NCI-H1694 (cell line): ENCODE data around the gene C11orf54.
"Not testable (repeated sequence)": the region's sequence is repeated elsewhere in the genome, so short reads cannot be mapped to it uniquely, and the experiment has no call there.

Experiments used
- DNase-seq: peaks from one replicate; lab custom pipeline; 2025; lab: John Stamatoyannopoulos, UW

C11orf54 gene

DNA sequence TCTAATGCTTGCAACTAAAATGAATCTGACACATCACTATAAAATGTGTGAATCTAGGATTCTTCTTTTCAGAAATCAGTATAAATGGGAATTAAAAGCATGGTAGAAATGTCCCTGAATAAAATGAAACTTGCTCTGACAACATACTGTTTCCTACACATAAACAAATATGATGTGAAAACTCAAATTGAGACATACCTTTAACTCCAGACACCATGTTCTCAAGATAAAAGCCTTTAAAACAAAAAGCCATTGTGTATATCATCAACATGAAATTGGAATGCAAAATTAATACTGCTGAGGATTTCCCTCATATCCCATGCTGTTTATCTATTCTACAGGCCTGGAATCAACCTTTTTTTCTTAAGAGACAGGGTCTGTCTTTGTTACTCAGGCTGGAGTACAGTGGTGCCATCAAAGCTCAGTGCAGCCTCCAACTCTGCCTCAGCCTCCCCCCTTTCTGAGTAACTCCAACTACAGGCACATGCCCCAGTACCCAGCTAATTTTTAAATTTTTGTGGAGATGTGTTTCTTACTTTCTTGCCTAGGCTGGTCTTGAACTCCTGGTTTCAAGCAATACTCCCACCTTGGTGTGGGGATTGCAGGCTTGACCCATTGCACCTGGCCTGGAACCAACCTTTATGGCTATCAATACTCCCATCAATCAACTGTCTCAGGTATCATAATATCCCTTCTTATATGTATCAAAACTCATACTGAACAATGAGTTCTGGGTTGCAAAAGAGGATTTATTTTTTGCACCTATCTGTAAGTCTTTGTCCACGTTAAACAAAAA lies 6.8 kb upstream of the C11orf54 start:
- no peak for DNase-seq

DNA sequence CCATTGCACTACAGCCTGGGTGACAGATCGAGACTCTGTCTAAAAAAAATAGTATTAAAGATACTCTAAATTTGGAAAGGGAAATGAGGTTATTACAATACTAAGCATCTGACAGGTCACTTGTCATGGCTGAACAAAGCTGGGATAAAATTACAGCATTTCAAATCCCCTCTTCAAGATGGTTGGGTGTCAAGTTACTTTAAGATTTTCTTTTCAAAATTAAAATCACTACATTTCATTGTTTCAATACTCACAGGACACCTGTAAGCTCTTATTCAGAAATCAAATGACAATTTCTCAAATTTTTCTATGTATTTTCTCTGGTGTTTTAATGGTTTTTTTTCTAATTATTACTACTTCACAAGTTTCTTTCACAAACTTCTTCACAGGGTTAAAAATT lies 5.8 kb upstream of the C11orf54 start:
- DNase-seq, result no peak

DNA sequence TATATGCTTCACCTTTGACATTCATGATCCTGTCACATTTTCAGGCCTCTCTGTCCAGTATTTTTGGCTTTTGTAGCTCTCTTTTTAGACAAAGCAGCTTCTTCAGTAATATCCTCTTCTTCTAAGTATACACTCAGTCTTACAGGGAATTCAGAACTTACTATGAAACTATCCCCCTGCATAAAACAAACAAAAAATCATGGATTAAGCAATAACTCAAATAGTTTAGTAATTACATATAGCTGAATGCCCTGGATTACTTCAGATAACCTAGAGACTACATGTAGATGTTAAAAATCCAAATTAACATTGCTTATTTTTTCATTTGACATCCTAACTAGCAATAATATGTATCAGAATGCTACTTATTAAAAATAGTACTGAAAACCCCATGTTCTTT lies 5.3 kb upstream of the C11orf54 start:
- DNase-seq, result no peak

DNA sequence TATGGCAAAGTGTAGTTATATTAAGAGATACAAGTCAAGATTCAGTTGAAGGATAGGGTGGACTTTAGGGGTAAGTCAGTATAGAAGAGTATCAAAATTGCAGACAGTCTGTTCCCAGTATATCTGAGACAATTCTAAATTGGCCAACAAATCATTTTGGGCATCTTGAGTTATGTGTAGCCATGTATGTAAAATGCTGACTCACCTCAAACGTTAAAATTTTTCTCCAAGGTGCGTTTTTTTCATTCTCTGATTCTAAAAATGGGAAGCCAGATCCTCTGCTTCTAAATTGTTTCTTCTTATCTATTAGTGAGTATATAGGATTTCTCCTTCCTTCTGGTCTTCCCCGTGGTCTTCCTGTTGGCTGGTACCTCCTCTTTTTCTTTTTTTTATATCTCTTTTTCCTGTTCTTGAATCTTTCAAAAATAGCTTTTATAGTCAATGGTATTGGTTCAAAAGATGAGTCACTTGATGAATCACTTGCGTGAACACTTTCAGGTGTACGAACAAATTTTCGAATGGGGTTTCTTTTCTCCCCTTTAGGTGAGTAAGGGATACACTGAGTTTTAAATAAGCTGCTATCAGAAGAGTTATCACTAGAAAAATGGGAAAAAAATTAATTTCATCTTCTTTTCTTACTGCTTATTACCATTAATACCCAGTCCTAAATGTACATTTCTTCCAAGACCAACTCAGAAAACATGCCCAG lies 3.4 kb upstream of the C11orf54 start:
- DNase-seq, result no peak

DNA sequence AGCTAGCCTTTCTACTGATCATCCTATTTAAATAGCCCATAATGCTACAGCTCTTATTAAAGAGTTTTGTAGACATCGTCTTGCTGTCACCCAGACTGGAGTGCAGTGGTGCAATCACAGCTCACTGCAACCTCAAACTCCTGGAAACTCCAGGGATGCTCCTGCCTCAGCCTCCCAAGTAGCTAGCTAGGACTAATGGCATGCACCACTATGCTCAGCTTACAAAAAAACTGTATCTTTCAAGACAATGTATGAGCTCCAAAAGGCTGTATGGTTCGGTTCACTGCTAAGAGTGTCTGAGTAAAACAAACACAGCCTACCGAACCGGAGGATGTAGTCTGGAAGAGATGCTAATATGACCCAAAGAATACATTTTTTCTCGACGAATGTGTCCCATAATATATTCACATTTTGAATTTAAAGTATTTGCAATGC lies 2.8 kb upstream of the C11orf54 start:
- no peak for DNase-seq

DNA sequence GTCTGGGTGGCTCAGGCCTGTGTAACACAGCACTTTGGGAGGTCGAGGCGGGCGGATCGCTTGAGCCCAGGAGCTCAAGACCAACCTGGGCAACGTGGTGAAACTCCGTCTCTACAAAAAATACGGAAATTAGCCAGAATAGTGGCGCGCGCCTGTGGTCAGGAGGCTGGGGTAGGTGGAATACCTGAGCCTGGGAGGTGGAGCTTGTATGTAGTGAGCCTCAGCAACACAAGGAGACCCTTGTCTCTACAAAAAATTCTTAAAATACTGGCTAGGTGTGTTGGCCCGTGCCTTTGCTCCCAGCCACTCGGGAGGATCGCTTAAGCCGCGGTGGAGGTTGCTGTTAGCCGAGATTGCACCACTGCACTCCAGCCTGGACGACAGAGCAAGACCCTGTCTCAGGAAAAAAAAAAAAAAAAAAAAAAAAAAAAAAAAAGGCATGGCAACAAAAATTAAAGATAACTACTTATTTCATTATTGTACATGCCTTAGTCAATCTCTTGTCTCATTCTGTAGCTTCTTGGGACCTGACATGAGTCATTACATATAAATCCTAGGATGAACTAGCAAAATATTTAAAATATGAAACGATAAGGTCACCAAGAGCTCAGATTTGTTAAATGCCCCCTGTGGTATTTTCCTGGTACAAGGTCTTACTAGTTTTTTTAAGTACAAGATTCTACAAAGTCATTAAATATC lies 1.3 kb upstream of the C11orf54 start:
- DNase-seq, result no peak

DNA sequence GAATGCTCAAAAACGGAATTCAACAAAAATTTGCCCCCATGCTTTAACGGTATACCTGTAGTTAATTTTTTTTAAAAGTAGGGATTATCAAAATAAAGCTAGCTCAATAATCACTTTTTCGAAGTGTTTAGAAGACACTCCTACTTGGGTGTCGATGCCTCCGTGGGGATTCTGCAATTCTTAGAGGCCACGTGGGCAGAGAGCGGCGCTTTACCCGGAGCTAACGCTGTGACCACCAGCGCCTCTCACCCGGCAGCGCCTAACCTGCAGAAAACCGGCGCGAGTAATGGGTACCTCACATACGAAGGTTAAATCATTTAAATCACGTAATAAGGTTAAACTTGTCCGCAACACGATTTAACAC lies 760 bp upstream of the C11orf54 start:
- DNase-seq, result no peak

DNA sequence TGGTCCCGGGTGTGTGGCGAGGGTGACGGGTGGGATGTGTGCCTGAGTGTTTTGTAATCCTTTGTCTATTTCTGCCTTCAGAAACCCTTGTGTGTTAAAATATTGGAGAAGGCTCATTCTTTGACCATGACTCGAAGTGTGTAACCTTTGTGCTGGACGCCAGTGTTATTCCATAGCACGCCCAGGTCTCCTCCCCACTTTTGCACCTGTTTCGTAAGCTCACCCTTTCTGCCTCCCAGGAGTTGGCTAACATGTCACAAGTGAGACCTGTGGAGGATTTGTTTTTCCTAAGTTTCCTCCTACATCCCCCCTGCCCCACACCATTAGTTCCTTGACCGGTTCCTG lies 382 bp downstream of the C11orf54 start:
- DNase-seq, result no peak

DNA sequence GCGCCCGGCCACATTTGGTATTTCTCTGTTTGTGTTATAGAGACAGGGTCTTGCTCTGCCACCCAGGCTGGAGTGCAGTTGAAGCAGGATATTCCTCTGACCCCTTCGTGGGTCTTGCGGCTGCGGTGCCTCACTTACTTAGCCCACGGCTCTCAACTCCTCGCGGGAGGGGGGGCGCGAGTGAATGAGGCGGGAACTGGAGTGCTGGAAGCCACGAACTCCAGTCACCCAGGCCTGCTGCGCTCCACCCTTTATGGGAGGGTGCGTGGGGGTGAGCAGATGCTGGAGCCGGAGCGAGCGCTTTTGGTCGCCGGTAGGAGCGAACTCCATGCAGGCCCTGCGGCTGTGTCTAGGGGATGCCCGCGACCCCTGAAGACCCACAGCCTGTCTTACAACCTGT lies 1.8 kb downstream of the C11orf54 start:
- no peak for DNase-seq

DNA sequence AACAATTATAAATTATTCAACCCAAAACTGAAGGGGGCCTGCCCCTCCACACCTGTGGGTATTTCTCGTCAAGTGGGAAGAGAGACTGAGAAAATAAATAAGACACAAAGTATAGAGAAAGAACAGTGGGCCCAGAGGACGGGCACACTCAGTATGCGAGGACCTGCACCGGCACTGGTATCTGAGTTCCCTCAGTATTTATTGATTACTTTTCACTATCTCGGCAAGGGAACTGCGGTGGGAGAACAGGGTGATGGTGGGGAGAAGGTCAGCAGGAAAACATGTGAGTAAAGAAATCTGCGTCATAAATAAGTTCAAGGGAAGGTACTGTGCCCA lies 3.2 kb downstream of the C11orf54 start:
- no peak for DNase-seq

DNA sequence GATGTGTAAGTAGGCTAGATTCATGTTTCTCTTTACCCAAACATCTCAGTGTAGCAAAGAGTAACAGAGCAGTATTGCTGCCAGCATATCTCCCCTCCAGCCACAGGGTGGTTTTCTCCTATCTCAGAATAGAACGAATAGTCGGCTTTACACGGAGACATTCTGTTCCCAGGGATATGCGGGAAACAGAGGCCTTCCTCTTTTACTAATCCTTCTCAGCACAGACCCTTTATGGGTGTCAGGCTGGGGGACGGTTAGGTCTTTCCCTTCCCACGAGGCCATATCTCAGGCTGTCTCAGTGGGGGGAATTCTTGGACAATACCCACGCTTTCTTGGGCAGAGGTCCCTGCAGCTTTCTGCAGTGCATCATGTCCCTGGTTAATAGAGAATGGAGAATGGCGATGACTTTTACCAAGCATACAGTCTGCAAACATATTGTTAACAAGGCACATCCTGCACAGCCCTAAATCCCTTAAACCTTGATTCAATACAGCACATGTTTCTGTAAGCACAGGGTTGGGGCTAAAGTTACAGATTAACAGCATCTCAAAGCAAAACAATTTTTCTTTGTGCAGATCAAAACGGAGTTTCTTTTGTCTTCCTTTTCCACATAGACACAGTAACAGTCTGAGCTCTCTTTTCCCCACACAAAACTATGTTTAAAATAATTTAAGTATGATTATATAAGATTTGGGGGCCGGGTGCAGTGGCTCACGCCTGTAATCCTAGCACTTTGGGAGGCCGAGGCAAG lies 3.7 kb downstream of the C11orf54 start:
- not testable (repeated sequence) for DNase-seq

DNA sequence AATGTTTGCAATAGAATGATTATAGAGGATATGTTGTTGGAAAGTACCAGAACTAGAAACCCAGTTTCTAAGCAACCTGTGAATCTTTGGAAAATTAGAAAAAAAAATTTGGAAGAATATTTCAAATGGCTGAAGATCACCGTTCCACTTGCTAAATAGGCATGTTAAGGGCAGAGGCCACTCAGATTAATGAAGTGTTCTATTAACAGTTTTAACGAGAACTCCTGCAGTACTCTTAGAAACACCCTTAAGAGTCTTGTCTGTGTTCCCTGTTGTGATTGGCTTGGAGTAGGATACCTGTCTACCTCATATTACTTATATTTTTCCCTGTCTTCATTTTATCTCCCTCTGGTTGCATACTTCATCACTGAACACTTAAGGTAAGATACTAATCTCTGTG lies 4.6 kb downstream of the C11orf54 start:
- DNase-seq, result no peak

DNA sequence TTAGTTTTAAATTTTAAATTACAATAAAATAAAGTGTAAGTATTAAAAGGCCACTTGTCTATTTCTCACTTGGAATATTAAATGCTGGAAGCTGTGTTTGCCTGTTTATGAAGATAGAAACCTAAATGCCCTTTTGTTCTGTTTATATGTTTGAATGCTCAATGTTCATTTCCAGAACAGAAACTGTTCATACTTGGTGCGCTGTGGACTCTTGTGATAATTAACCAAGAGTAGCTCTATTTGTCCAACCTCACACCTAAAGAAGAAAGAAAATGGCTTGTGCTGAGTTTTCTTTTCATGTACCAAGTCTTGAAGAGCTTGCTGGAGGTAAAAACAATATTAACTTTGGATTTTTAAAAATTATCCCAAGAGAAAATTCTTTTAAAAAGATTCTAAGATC lies 5.7 kb downstream of the C11orf54 start:
- DNase-seq, result no peak

DNA sequence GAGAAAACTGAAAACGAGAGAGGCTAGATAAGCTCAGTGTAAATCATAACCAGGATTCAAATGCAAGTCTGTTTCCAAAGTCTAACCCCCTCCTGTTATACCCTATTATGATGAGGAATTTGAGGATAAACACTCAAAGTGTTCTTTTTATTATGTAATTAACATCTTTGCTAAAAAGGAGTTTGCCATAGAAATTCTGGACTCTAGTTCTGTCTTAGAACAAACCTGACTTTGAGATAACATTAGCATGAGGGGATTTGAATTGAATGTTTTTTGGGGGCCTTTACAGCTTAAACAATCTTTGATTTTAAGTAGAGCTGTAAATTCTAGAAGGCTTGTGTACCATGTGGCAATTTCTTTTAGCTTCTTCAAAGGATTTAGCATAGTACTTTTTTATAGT lies 9.5 kb downstream of the C11orf54 start:
- DNase-seq, result no peak

DNA sequence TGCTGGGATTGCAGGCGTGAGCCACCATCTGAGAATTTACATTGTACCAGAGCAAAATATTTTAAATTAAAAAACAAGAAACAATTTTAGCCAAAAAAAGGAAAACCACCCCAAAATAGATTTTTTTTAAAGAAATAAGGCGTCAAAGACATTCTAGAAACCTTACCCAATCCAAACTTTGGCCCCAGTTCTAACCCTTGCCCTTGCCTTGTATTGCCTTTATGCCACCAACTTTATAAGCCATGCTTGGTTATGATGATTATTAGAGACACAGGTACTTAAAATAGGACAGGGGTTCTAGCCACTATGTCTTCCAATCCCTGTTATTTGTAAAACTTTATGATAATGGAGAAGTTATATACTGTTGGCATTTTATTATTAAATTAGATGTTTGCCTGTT lies 11.8 kb downstream of the C11orf54 start:
- no peak for DNase-seq

DNA sequence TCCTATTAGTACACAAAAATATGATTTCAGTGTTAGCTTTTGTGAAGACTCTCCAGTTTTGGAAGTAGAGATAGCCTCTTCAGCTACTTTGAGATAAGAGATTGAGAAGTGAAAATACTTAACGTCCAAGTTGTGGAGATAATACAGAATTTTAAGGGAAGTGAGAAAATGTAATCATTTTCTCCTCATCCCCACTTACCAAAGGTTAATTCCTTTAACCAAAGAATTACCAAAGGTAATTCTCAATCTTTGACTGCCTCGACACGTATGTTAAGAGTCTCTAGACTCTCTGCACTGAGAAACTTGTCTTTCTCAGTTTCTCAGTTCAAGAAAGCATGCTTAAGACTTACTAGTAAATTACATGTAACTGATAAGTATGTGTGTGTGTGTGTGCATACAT lies 15.3 kb downstream of the C11orf54 start:
- no peak for DNase-seq

DNA sequence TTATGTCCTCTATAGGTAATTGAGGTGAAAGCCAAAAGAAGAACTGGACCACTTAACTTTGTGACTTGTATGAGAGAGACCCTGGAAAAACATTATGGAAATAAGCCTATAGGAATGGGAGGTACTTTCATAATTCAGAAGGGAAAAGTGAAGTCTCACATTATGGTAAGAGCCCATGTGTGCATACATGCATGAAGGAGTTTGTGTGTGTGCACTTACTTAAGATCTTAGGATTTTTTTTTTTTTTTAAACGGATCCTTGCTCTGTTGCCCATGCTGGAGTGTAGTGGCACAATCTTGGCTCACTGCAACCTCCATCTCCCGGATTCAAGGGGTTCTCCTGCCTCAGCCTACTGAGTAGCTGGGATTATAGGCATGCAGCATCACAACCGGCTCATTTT lies 15.8 kb downstream of the C11orf54 start:
- DNase-seq, result no peak

DNA sequence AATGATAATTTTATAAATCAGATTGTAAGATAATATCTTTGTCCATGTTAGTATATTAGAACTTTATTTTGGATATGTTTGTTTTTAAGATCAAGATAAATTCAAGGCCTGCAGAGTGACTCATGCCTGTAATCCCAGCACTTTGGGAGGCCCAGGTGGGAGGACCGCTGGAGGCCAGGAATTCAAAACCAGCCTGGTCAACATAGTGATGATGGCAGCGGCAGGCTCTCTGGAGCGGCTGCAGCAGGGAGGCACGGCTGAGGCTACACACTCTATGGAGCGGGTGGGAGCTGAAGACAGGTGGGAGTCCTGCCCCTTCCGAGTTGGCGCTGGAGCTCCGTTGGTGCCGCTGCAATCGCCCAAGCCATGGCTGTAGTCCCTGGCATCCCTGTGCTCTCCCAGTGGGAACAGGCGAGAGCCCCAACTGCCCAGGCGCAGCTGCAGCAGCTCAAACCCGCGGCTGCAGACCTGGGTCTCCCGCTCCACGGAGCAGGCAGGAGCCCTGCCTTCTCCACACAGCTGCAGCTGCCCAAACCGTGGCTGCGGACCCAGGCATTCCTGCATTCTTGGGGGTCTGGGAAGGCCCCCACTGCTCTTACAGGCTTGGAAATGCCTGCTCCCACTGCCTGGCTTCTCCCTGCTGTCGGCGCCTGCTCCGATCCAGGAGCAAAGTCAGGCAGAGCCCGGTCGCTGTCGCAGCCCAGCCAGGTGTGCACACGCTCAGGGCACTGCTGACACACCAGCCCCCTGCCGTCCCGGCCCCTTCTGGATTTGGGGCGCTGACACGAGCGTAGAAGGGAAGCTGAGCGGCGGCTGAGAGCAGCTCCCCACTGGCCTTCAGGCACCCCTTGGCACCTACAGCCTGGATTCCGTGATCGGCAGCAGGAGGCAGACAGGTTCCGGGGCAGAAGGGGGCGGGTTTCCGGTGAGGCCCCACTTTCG lies 16.7 kb downstream of the C11orf54 start:
- no peak for DNase-seq

DNA sequence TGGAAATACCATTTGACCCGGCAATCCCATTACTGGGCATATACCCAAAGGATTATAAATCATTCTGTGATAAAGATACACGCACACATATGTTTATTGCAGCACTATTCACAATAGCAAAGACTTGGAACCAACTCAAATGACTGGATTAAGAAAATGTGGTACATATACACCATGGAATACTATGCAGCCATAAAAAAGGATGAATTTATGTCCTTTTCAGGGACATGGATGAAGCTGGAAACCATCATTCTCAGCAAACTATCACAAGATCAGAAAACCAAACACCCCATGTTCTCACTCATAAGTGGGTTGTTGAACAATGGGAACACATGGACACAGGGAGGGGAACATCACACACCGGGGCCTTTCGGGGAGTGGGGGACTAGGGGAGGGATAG lies 17.7 kb downstream of the C11orf54 start:
- DNase-seq, result not testable (repeated sequence)

DNA sequence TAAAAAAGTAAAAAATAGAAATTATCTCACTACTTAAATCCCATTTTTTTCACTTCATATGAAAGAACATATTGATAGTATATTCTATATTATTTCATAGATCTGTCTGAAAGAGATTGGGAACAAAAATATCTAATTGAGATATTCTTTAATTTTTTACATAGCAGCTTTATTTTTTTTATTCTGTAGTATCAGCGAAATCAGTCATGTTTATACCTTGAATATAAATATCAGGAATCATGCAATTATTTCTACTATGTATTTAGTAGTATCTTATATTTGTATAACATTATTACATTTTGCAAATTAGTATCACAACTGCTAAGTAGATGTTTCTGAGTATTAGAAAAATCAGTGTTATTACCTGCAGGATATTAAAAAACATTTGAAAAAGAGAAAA lies 20.4 kb downstream of the C11orf54 start:
- no peak for DNase-seq

DNA sequence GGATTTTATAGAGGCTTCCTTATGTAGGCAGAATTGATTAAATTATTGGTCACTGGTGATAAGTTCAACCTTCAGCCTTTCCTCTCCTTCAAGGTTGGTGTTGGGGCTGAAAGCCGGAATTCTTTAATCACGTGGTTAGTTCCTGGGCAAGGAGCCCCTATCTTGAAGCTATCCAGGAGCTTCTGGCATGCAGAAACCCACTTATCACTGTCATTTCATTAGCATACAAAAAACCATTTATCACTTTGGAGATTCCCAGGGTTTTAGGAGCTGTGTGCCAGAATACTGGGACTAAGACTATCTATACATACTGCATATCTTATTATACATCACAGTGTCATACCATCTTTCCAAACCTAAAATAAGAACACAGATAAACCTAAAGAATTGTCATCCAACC lies 24.1 kb downstream of the C11orf54 start:
- no peak for DNase-seq

DNA sequence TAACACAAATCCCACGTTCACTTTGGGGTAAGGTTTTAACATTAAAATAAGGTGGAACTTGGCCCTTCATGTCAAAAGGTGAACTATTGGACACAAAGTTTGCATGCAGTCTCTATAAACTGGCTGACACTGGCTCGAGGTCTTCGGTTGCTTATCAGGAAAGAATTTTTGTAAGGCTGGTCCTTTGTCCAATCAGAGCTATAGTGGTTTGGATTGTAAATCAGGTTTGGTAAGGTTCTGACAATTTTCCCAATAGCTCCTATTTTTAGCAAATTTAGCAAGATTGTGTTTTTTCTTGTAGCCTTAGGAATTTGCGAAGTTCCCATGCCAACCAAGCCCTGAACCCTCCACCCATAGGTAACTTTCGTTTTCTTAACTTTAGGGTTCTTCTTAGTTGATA lies 25.0 kb downstream of the C11orf54 start:
- DNase-seq, result no peak
